Ascending aorta (tissue), 2 donors: ENCODE results near the gene ACSL1. TPM values are rescaled to one million over a fixed set of nuclear protein-coding genes. Genes with fewer than 3 reads are reported as not detected.

Experiments used
- DNase-seq, 2 donors: peaks; one replicate each; pipeline ENCODE4 v3.0.0-alpha.2; 2019; ENCODE audit warnings: low spot score in 2 of 2
- H3K27ac ChIP-seq, 2 donors: fragments of 200-600 bp; sonication (generic); one replicate each; pipeline ENCODE4 v1.5.1; 2016 to 2017; ENCODE audit warnings: mild to moderate bottlenecking in 1 of 2
- H3K27me3 ChIP-seq: fragments of 200-600 bp; sonication (generic); one replicate; pipeline ENCODE4 v1.5.1; 2017
- H3K36me3 ChIP-seq, 2 donors: fragments of 200-600 bp; sonication (generic); one replicate each; pipeline ENCODE4 v1.5.1; 2016
- H3K4me1 ChIP-seq, 2 donors: fragments of 200-600 bp; sonication (generic); one replicate each; pipeline ENCODE4 v1.5.1; 2016 to 2017; ENCODE audit warnings: mild to moderate bottlenecking in 1 of 2
- H3K4me3 ChIP-seq, 2 donors: fragments of 200-600 bp; sonication (generic); one replicate each; pipeline ENCODE4 v1.5.1; 2016 to 2017; ENCODE audit warnings: mild to moderate bottlenecking in 1 of 2
- H3K9me3 ChIP-seq, 2 donors: fragments of 200-600 bp; sonication (generic); one replicate each; pipeline ENCODE4 v1.5.1; 2016
- intact Hi-C: fragments of 100-400 bp; cut with DNase I; formaldehyde crosslinking; loops from one replicate; pipeline ENCODE4 v1.15.1; 2023
- total RNA-seq: library from RNA; depleted of rRNA; stranded (reverse); fragments of >200 nt; gene quantifications from one replicate; pipeline ENCODE4 v1.1.0, GENCODE V29; 2016
- TF ChIP-seq, protein P1 (sequence below), 3 experiments: fragments of 200-600 bp in 2 of 3; fragments of 450-650 bp in 1 of 3; sonication (generic) in 2 of 3; IDR thresholded peaks; one replicate each; pipeline ENCODE4 v1.5.1; 2016 to 2019; ENCODE audit warnings: antibody characterized with exemption in 3 of 3, mild to moderate bottlenecking in 1 of 3, moderate library complexity in 1 of 3

The ACSL1 gene
- total RNA-seq, 1 donor from 2014 or later = 31.8 TPM

DNA sequence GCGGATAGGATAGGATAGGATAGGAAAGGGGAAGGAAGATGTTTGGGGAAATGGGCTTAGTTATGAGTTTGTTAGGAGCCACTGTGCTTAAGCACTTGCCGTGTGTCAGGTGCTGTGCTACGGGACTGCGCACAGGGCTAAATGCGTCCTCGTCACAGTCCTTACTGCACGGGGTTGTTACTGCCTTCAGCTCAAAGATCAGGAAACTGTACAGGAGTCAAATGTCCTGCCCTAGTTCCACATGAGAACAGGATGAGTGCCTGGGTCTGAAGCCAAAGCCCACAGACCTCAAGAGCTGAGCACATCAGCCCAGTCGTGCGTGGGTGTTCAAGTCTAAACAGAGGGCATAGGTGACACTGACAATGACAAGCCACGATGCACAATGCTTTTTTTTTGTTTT, 15.0 kb downstream of the ACSL1 start:
- intact Hi-C loops = no loop called here
- Histone ChIP-seq H3K27me3 (no peaks in the 10 kb centered on the region), H3K27ac (no peak overlapping the region), H3K4me3 (no peak overlapping the region), H3K4me1 (peaks cover 11 to 21% of the 10 kb centered on the region in 2 donors), H3K36me3 (no peaks in the 10 kb centered on the region), H3K9me3 (no peaks in the 10 kb centered on the region)
- TF ChIP-seq, protein P1, sequence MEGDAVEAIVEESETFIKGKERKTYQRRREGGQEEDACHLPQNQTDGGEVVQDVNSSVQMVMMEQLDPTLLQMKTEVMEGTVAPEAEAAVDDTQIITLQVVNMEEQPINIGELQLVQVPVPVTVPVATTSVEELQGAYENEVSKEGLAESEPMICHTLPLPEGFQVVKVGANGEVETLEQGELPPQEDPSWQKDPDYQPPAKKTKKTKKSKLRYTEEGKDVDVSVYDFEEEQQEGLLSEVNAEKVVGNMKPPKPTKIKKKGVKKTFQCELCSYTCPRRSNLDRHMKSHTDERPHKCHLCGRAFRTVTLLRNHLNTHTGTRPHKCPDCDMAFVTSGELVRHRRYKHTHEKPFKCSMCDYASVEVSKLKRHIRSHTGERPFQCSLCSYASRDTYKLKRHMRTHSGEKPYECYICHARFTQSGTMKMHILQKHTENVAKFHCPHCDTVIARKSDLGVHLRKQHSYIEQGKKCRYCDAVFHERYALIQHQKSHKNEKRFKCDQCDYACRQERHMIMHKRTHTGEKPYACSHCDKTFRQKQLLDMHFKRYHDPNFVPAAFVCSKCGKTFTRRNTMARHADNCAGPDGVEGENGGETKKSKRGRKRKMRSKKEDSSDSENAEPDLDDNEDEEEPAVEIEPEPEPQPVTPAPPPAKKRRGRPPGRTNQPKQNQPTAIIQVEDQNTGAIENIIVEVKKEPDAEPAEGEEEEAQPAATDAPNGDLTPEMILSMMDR (IDR thresholded peaks at IDR 0.05) = no peak
- DNase-seq = peak in 1 of 2 donors; percentile 62

DNA sequence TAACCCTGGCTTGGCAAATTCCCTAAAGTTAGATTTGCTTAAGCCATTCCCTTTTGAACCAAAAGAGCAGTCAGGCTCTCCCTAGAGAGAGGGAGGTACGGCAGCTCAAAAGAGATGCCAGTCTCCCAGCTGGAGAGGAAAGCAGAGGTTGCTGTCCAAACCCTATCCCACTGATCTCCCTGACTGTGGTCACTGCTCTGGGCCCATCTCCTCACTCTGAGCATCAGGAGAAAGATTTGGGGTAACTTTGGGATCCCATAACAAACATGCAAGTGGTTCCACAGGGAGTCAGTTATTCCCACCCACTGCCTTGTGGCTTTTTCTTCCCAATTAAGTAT, 17.1 kb downstream of the ACSL1 start:
- no peak overlapping the region for H3K27ac ChIP-seq
- H3K4me1 ChIP-seq = peaks cover 5 to 14% of the 10 kb centered on the region in 2 donors
- TF ChIP-seq, protein P1 (IDR thresholded peaks at IDR 0.05) = no peak
- no peaks in the 10 kb centered on the region for H3K27me3 ChIP-seq
- H3K36me3 ChIP-seq = no peaks in the 10 kb centered on the region
- no peak for DNase-seq
- H3K9me3 ChIP-seq = no peaks in the 10 kb centered on the region
- intact Hi-C loops = no loop called here
- H3K4me3 ChIP-seq = no peak overlapping the region

DNA sequence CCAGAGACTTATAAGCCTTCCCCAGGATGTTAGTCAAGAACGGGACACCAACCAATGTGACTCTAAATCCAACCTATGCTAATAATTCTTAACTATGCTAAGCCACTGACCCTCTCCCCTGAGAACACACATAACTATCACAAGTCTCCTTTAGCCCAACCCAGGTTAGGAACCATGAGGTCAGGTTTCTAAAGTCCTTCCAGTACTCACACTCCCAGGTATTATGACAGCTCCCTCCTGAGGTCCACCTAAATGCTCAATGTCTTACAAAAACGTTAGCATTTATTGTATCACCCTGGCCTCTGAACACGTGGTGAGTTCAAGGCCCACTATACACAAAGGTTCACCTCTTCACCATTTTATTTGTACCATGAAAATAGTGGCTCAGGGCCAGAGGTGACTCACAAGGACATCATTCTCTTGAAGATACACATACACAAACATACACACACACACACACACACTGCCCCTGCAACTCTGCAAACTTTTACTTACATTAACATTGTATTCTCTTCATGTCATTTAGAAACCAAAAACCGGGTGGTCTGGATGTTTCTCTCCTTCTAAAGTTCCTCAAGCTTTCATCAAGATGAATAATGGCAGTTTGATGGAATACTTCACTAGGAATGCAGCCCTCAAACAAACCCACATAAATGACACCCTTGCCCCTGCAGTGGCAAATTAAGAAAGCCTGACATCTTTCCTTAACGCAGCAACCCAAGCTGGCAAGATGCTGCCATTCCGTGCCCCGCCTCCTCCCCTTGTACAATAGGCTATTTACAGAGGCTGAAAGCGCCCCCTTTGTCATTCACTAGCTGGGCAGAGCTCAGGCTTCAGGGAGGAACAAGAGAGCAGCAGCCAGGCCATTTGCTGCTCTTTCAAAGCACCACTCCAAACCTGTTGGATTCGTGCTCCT, 17.7 kb downstream of the ACSL1 start:
- no peaks in the 10 kb centered on the region for H3K36me3 ChIP-seq
- intact Hi-C loops = no loop called here
- DNase-seq = no peak
- no peak overlapping the region for H3K4me3 ChIP-seq
- peaks cover 5 to 14% of the 10 kb centered on the region in 2 donors for H3K4me1 ChIP-seq
- H3K27ac ChIP-seq = peak overlapping the region in 1 of 2 donors; percentile 9
- no peaks in the 10 kb centered on the region for H3K9me3 ChIP-seq
- H3K27me3 ChIP-seq = no peaks in the 10 kb centered on the region
- TF ChIP-seq, protein P1 (IDR thresholded peaks at IDR 0.05) = no peak

DNA sequence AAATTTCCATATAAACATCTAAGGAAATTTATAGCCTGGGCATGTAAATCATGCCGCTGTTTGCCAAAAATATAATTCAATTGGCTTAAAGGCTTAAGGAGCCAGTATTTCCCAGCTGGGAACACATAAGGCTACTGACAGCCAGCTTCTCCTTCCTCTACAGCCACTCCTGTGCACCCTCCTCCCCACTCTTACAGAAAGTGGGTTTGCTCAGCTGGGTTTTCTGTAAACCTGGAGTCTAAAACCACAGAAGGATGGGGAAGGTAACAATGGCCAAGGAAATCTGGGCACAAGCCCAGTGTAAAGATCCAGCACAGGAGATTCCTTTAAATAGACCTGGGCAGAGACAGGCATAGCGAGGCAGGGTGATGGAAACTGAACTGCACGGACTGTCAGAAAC, 18.5 kb downstream of the ACSL1 start:
- no peaks in the 10 kb centered on the region for H3K36me3 ChIP-seq
- H3K4me1 ChIP-seq = peaks cover 5 to 12% of the 10 kb centered on the region in 2 donors
- H3K27ac ChIP-seq = peak overlapping the region in 1 of 2 donors; percentile 9
- no peak overlapping the region for H3K4me3 ChIP-seq
- DNase-seq = no peak
- no peaks in the 10 kb centered on the region for H3K9me3 ChIP-seq
- intact Hi-C loops = no loop called here
- no peaks in the 10 kb centered on the region for H3K27me3 ChIP-seq
- TF ChIP-seq, protein P1 (IDR thresholded peaks at IDR 0.05) = no peak

DNA sequence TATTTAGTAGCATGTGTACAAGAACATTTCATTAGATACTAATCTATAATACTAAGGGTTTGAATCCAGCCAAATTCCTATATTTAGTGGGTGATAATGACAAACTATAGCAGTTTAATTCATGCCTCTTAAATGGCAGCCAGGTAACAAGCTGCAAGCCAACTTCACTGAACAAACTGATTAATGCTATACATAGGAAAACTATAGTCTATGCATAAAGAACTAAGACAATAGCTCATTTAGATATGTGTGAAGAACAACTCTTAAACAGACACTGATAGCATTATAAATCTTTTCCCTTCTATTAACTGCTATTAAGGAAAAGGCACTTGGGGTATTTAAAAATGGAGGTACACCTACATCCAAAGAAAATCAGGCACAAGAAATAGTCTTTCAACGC, 19.1 kb downstream of the ACSL1 start:
- no peak overlapping the region for H3K27ac ChIP-seq
- H3K4me3 ChIP-seq = no peak overlapping the region
- H3K4me1 ChIP-seq = peaks cover 5 to 12% of the 10 kb centered on the region in 2 donors
- TF ChIP-seq, protein P1 (IDR thresholded peaks at IDR 0.05) = no peak
- intact Hi-C loops = no loop called here
- H3K27me3 ChIP-seq = no peaks in the 10 kb centered on the region
- DNase-seq = no peak
- H3K36me3 ChIP-seq = no peaks in the 10 kb centered on the region
- no peaks in the 10 kb centered on the region for H3K9me3 ChIP-seq
